PFSK-1 (cell line): Measurements from ENCODE around the gene BCAP31.

ENCODE experiments used
- FOXP2 ChIP-seq: optimal IDR thresholded peaks from 2 replicates; pipeline ENCODE3; 2011; ENCODE audit warnings: borderline replicate concordance, control low read depth, inconsistent platforms; ENCODE audit not compliant: insufficient read depth; ENCODE audit errors: extremely low read length, extremely low read depth
- POLR2AphosphoS5 ChIP-seq: IDR thresholded peaks from 2 replicates; pipeline ENCODE4 v1.6.1; 2012; ENCODE audit warnings: low read depth, mild to moderate bottlenecking, control low read depth, low read length, moderate library complexity
- REST ChIP-seq, 2 experiments: IDR thresholded peaks; 2 replicates each; pipeline versions ENCODE4 v1.6.1 to v1.8.0; 2011 to 2012; ENCODE audit warnings: low read depth in 2 of 2, low read length in 2 of 2, control low read depth in 1 of 2, inconsistent platforms in 1 of 2, mild to moderate bottlenecking in 1 of 2, moderate library complexity in 1 of 2; ENCODE audit not compliant: insufficient read depth in 1 of 2
- SIN3A ChIP-seq: IDR thresholded peaks from 2 replicates; pipeline ENCODE4 v1.6.1; 2012; ENCODE audit warnings: mild to moderate bottlenecking, low read length, moderate library complexity, borderline replicate concordance; ENCODE audit not compliant: insufficient read depth
- TAF1 ChIP-seq: IDR thresholded peaks from 2 replicates; pipeline ENCODE4 v1.6.1; 2012; ENCODE audit warnings: low read length, control low read depth, borderline replicate concordance; ENCODE audit not compliant: insufficient read depth

The BCAP31 gene

GRCh38 chrX:153672531-153673427 is 51.4 kb downstream of the BCAP31 start:
- no peak for TF ChIP-seq TAF1
- TF ChIP-seq FOXP2 = no peak
- TF ChIP-seq REST (IDR thresholded peaks at IDR 0.05; ENCODE audit: insufficient read depth in 1 of 2, low read depth in 2 of 2, low read length in 2 of 2) = no peak
- TF ChIP-seq POLR2AphosphoS5 = no peak

GRCh38 chrX:153671589-153672530 is 52.3 kb downstream of the BCAP31 start:
- TF ChIP-seq FOXP2 (no peak), POLR2AphosphoS5 (no peak), REST (IDR thresholded peaks at IDR 0.05; ENCODE audit: insufficient read depth in 1 of 2, low read depth in 2 of 2, low read length in 2 of 2) (no peak), SIN3A (no peak), TAF1 (no peak)

- TF ChIP-seq SIN3A (no peak), FOXP2 (no peak), TAF1 (no peak), POLR2AphosphoS5 (no peak), REST (IDR thresholded peaks at IDR 0.05; ENCODE audit: insufficient read depth in 1 of 2, low read depth in 2 of 2, low read length in 2 of 2) (no peak)
Measured at GRCh38 chrX:153670748-153671588, 53.2 kb downstream of the BCAP31 start.

GRCh38 chrX:153669901-153670731 is 54.1 kb downstream of the BCAP31 start:
- TF ChIP-seq SIN3A (no peak), POLR2AphosphoS5 (no peak)
